Fibroblast of lung (primary cell): ENCODE data around the gene MYH9. TPM values are rescaled to one million over a fixed set of nuclear protein-coding genes. Genes with fewer than 3 reads are reported as not detected.
"Not testable (repeated sequence)": the region's sequence is repeated elsewhere in the genome, so short reads cannot be mapped to it uniquely, and the experiment has no call there.

Source experiments
- DNase-seq, 2 donors: peaks; one replicate each; pipeline versions ENCODE4 v3.0.0 to v3.0.0-alpha.2; 2010; ENCODE audit warnings: low read depth in 2 of 2
- H2AFZ ChIP-seq: 2 replicates; pipeline ENCODE4 v1.5.1; 2012; ENCODE audit warnings: low read length, control low read depth, inconsistent platforms
- H3K27ac ChIP-seq: 2 replicates; pipeline ENCODE4 v1.5.1; 2011; ENCODE audit warnings: low read length, control low read depth; ENCODE audit not compliant: insufficient read depth
- H3K27me3 ChIP-seq: 2 replicates; pipeline ENCODE4 v1.5.1; 2011; ENCODE audit warnings: mild to moderate bottlenecking, low read length; ENCODE audit not compliant: control insufficient read depth, insufficient read depth
- H3K36me3 ChIP-seq: 2 replicates; pipeline ENCODE4 v1.5.1; 2011; ENCODE audit warnings: low read length; ENCODE audit not compliant: control insufficient read depth, insufficient read depth
- H3K4me1 ChIP-seq: 2 replicates; pipeline ENCODE4 v1.5.1; 2011; ENCODE audit warnings: low read length; ENCODE audit not compliant: control insufficient read depth, insufficient read depth; ENCODE audit errors: extremely low read depth
- H3K4me2 ChIP-seq: 2 replicates; pipeline ENCODE4 v1.5.1; 2011; ENCODE audit warnings: low read length, control low read depth; ENCODE audit not compliant: insufficient read depth; ENCODE audit errors: extremely low read depth
- H3K4me3 ChIP-seq, 4 experiments: fragments of 200-600 bp in 1 of 4; sonication (generic) in 1 of 4; replicated peaks in 1 of 4; 2 replicates each; pipeline ENCODE4 v1.5.1; 2011 to 2016; ENCODE audit warnings: low read length in 4 of 4, low read depth in 3 of 4, mild to moderate bottlenecking in 3 of 4, control low read depth in 2 of 4, inconsistent platforms in 1 of 4, mixed read lengths in 1 of 4; ENCODE audit not compliant: insufficient read depth in 1 of 4; ENCODE audit errors: control extremely low read depth in 1 of 4
- H3K79me2 ChIP-seq: 2 replicates; pipeline ENCODE4 v1.5.1; 2012; ENCODE audit warnings: mild to moderate bottlenecking, low read length, inconsistent platforms; ENCODE audit not compliant: control insufficient read depth, insufficient read depth
- H3K9ac ChIP-seq: 2 replicates; pipeline ENCODE4 v1.5.1; 2011; ENCODE audit warnings: mild to moderate bottlenecking, low read length, control low read depth; ENCODE audit not compliant: insufficient read depth
- H3K9me3 ChIP-seq: 2 replicates; pipeline ENCODE4 v1.5.1; 2012; ENCODE audit warnings: low read depth, low read length; ENCODE audit not compliant: control insufficient read depth, insufficient read depth
- H4K20me1 ChIP-seq: 2 replicates; pipeline ENCODE4 v1.5.1; 2011; ENCODE audit warnings: low read length; ENCODE audit not compliant: control insufficient read depth, insufficient read depth; ENCODE audit errors: extremely low read depth
- CTCF ChIP-seq, 2 donors: IDR thresholded peaks in 1 of 2; conservative IDR thresholded peaks in 1 of 2; 1 replicate in 1 of 2; 2 replicates in 1 of 2; pipeline ENCODE4 v1.5.1; 2011 to 2012; ENCODE audit warnings: low read length in 2 of 2, control low read depth in 1 of 2, inconsistent platforms in 1 of 2, low read depth in 1 of 2, mild to moderate bottlenecking in 1 of 2
- EZH2 ChIP-seq: IDR thresholded peaks from 2 replicates; pipeline ENCODE4 v1.5.1; 2012; ENCODE audit warnings: low read length, control low read depth, mild to moderate bottlenecking; ENCODE audit errors: missing control alignments
- polyA plus RNA-seq, 2 donors: library from polyadenylated mRNA; depleted of rRNA in 1 of 2; stranded (reverse) in 1 of 2; unstranded in 1 of 2; fragments of >200 nt; gene quantifications; 2 replicates each; pipeline ENCODE4 v1.2.1, GENCODE V29; 2011 to 2012; ENCODE audit warnings: missing spikeins in 1 of 2
- total RNA-seq: library from RNA; depleted of rRNA; stranded (reverse); fragments of >200 nt; gene quantifications from 2 replicates; pipeline ENCODE4 v1.2.1, GENCODE V29; 2014

MYH9 gene
- total and polyA plus RNA-seq, 2 donors (not counting 1 experiment from before 2014, with no cell fraction given), result 677 to 796 TPM

GRCh38 chr22:36395055-36395849 is 7.5 kb upstream of the MYH9 start:
- H3K9me3 ChIP-seq, result no peaks in the 10 kb centered on the region
- no peaks in the 10 kb centered on the region for H3K79me2 ChIP-seq
- H3K4me3 ChIP-seq, result no peak overlapping the region
- H3K27me3 ChIP-seq, result no peaks in the 10 kb centered on the region
- no peak overlapping the region for H2AFZ ChIP-seq
- H4K20me1 ChIP-seq, result no peaks in the 10 kb centered on the region
- H3K4me2 ChIP-seq, result no peak overlapping the region
- peaks cover 12% of the 10 kb centered on the region for H3K4me1 ChIP-seq
- H3K27ac ChIP-seq, result no peak overlapping the region
- no peak overlapping the region for H3K9ac ChIP-seq
- H3K36me3 ChIP-seq, result no peaks in the 10 kb centered on the region
- no peak for DNase-seq
- TF ChIP-seq CTCF (conservative IDR thresholded peaks at IDR 0.05 in 1 of 2, IDR thresholded peaks at IDR 0.05 in 1 of 2; ENCODE audit: low read depth in 1 of 2, low read length in 2 of 2) (no peak), EZH2 (no peak)

GRCh38 chr22:36391638-36392037 is 3.9 kb upstream of the MYH9 start:
- TF ChIP-seq CTCF (conservative IDR thresholded peaks at IDR 0.05 in 1 of 2, IDR thresholded peaks at IDR 0.05 in 1 of 2; ENCODE audit: low read depth in 1 of 2, low read length in 2 of 2) (no peak), EZH2 (no peak)
- H3K4me2 ChIP-seq, result no peak overlapping the region
- no peaks in the 10 kb centered on the region for H4K20me1 ChIP-seq
- peaks cover 11% of the 10 kb centered on the region for H3K79me2 ChIP-seq
- no peaks in the 10 kb centered on the region for H3K9me3 ChIP-seq
- no peak overlapping the region for H3K27ac ChIP-seq
- H2AFZ ChIP-seq, result no peak overlapping the region
- no peak overlapping the region for H3K9ac ChIP-seq
- H3K4me3 ChIP-seq, result no peak overlapping the region
- DNase-seq, result no peak
- H3K27me3 ChIP-seq, result no peaks in the 10 kb centered on the region
- peaks cover 2% of the 10 kb centered on the region for H3K36me3 ChIP-seq
- peaks cover 4% of the 10 kb centered on the region for H3K4me1 ChIP-seq

- not testable (repeated sequence) for H3K4me1 ChIP-seq, H3K27ac ChIP-seq, H3K27me3 ChIP-seq, H4K20me1 ChIP-seq, H3K36me3 ChIP-seq, H3K9ac ChIP-seq, H2AFZ ChIP-seq, DNase-seq, H3K9me3 ChIP-seq
- H3K4me2 ChIP-seq, result peak overlapping the region; percentile 25
- H3K4me3 ChIP-seq, result peak overlapping the region in 1 of 4 experiments; percentile 58
- H3K79me2 ChIP-seq, result peaks cover 36% of the 10 kb centered on the region
Observed at GRCh38 chr22:36389122-36389521, 1.4 kb upstream of the MYH9 start.
